22Rv1 (cell line): Measurements from ENCODE around the gene NEK11.

Source experiments
- ZFX ChIP-seq: fragments of 450-650 bp; IDR thresholded peaks from 2 replicates; pipeline ENCODE4 v1.6.1; 2017; ENCODE audit warnings: antibody characterized with exemption, borderline replicate concordance
- TF ChIP-seq, protein P1 (sequence below): fragments of 450-650 bp; IDR thresholded peaks from 2 replicates; pipeline ENCODE4 v1.5.1; 2017; ENCODE audit warnings: mild to moderate bottlenecking

- TF ChIP-seq, protein P1, sequence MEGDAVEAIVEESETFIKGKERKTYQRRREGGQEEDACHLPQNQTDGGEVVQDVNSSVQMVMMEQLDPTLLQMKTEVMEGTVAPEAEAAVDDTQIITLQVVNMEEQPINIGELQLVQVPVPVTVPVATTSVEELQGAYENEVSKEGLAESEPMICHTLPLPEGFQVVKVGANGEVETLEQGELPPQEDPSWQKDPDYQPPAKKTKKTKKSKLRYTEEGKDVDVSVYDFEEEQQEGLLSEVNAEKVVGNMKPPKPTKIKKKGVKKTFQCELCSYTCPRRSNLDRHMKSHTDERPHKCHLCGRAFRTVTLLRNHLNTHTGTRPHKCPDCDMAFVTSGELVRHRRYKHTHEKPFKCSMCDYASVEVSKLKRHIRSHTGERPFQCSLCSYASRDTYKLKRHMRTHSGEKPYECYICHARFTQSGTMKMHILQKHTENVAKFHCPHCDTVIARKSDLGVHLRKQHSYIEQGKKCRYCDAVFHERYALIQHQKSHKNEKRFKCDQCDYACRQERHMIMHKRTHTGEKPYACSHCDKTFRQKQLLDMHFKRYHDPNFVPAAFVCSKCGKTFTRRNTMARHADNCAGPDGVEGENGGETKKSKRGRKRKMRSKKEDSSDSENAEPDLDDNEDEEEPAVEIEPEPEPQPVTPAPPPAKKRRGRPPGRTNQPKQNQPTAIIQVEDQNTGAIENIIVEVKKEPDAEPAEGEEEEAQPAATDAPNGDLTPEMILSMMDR: no peak
- TF ChIP-seq ZFX: no peak
Measured at GRCh38 chr3:131279577-131279976, 252.9 kb downstream of the NEK11 start.
